ENCODE data around the gene RNF213.

Gene RNF213

GRCh38 chr17:80224683-80225082 is 36.0 kb upstream of the RNF213 start:
- no peak overlapping the region for H3K4me3 ChIP-seq (ENCODE audit: low read depth, low read length)
- no peak for DNase-seq (ENCODE audit: low read depth)
- no peak for TF ChIP-seq CTCF (IDR thresholded peaks at IDR 0.05; ENCODE audit: insufficient read depth, low read depth, low read length, missing control alignments)

- no peak for TF ChIP-seq CTCF (IDR thresholded peaks at IDR 0.05; ENCODE audit: insufficient read depth, low read depth, low read length, missing control alignments)
Observed at GRCh38 chr17:80225230-80225629, 35.4 kb upstream of the RNF213 start.

GRCh38 chr17:80227156-80227555 is 33.5 kb upstream of the RNF213 start:
- H3K4me3 ChIP-seq (ENCODE audit: low read depth, low read length) = no peak overlapping the region
- TF ChIP-seq CTCF (IDR thresholded peaks at IDR 0.05; ENCODE audit: insufficient read depth, low read depth, low read length, missing control alignments) = no peak
- DNase-seq (ENCODE audit: low read depth) = no peak

More at GRCh38 chr17:80225230-80225629, 35.4 kb upstream of the RNF213 start:
- no peak for DNase-seq (ENCODE audit: low read depth)
- no peak overlapping the region for H3K4me3 ChIP-seq (ENCODE audit: low read depth, low read length)

- TF ChIP-seq CTCF (IDR thresholded peaks at IDR 0.05; ENCODE audit: insufficient read depth, low read depth, low read length, missing control alignments) = no peak
- DNase-seq (ENCODE audit: low read depth) = no peak
- H3K4me3 ChIP-seq (ENCODE audit: low read depth, low read length) = no peak overlapping the region
Observed at GRCh38 chr17:80227666-80228065, 33.0 kb upstream of the RNF213 start.

- DNase-seq (ENCODE audit: low read depth) = no peak
- H3K4me3 ChIP-seq (ENCODE audit: low read depth, low read length) = no peak overlapping the region
- TF ChIP-seq CTCF (IDR thresholded peaks at IDR 0.05; ENCODE audit: insufficient read depth, low read depth, low read length, missing control alignments) = no peak
Observed at GRCh38 chr17:80228477-80228876, 32.2 kb upstream of the RNF213 start.

GRCh38 chr17:80229011-80229410 is 31.6 kb upstream of the RNF213 start:
- TF ChIP-seq CTCF (IDR thresholded peaks at IDR 0.05; ENCODE audit: insufficient read depth, low read depth, low read length, missing control alignments) = no peak
- H3K4me3 ChIP-seq (ENCODE audit: low read depth, low read length) = no peak overlapping the region
- no peak for DNase-seq (ENCODE audit: low read depth)

GRCh38 chr17:80232438-80232837 is 28.2 kb upstream of the RNF213 start:
- DNase-seq (ENCODE audit: low read depth) = no peak
- H3K4me3 ChIP-seq (ENCODE audit: low read depth, low read length) = no peak overlapping the region
- TF ChIP-seq CTCF (IDR thresholded peaks at IDR 0.05; ENCODE audit: insufficient read depth, low read depth, low read length, missing control alignments) = no peak

All from GM12865 (cell line).